GM12892 (cell line): ENCODE data around the gene SGCG.
"Not testable (repeated sequence)": the region's sequence is repeated elsewhere in the genome, so short reads cannot be mapped to it uniquely, and the experiment has no call there.

Source experiments
- POLR2AphosphoS5 ChIP-seq: IDR thresholded peaks from 2 replicates; pipeline ENCODE4 v1.6.1; 2011; ENCODE audit warnings: low read depth, low read length, control low read depth
- TAF1 ChIP-seq: IDR thresholded peaks from 2 replicates; pipeline ENCODE4 v1.6.1; 2011; ENCODE audit warnings: low read depth, mild to moderate bottlenecking, control low read depth, low read length, borderline replicate concordance

DNA sequence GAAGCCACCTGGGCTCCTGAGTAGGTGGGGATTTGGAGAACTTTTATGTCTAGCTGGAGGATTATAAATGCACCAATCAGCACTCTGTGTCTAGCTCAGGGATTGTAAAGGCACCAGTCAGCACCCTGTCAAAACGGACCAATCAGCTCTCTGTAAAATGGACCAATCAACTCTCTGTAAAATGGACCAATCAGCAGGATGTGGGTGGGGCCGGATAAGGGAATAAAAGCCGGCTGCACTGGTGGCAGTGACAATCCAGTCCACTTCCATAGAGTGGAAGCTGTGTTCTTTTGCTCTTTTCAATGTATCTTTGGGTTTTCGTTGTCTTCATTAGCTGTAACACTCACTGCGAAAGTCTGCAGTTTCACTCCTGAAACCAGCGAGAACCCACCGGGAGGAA lies 38.2 kb upstream of the SGCG start:
- TF ChIP-seq TAF1, POLR2AphosphoS5: not testable (repeated sequence)
